Heart left ventricle (tissue), 13 donors: ENCODE measurements around the gene OR2A7.
"Not testable (repeated sequence)": the region's sequence is repeated elsewhere in the genome, so short reads cannot be mapped to it uniquely, and the experiment has no call there.

ENCODE experiments used
- CTCF ChIP-seq, 12 donors: fragments of 200-600 bp; sonication (generic) in 4 of 12; IDR thresholded peaks; one replicate each; pipeline versions ENCODE4 v1.5.0 to v1.8.0; 2018 to 2022; ENCODE audit warnings: antibody characterized with exemption in 12 of 12, mild to moderate bottlenecking in 5 of 12
- POLR2A ChIP-seq, 2 donors: fragments of 450-650 bp; IDR thresholded peaks; one replicate each; pipeline ENCODE4 v1.6.1; 2017; ENCODE audit warnings: antibody characterized with exemption in 2 of 2, mild to moderate bottlenecking in 2 of 2, moderate library complexity in 2 of 2
- donor health status: ischemic (EF 13 %, LVEDD 7.1; RV severe dilation, severe dysfunction).
- donor health status: DM: no; HTN: yes; CAD: no.
- donor health status: DM: no; HTN: no; CAD: no.
- donor health status: ischemic (EF 25% LVEDD 6.9; RV normal size, moderate dysfunction).
- donor health status: ischemic (EF 25% LVEDD 5.7; RV mildly dilated, moderate dysfunction).
- donor health status: ischemic (EF 35%, LVEDD 5.7; RV mildly dilated, moderate dysfunction).
- donor health status: nonischemic (EF 11% LVEDD 7.7; RV severe dilation, severe dysfunction).
- donor health status: DM: yes; HTN: yes; CAD: no.
- donor health status: PGD.
- donor health status: ischemic (EF 29% LVEDD 5.4; RV normal size, mild dysfunction).
- donor health status: nonischemic (EF 23%, LVEDD 6.1; RV moderate dilation, normal function).

GRCh38 chr7:144233039-144233438 lies 31.6 kb downstream of the OR2A7 start:
- TF ChIP-seq POLR2A, CTCF (IDR thresholded peaks at IDR 0.05): not testable (repeated sequence)
